Measurements from ENCODE around the gene MAPK1IP1L.
A peak's percentile ranks its signal among the peaks of the same experiment; 100 is the strongest.

The MAPK1IP1L gene

DNA sequence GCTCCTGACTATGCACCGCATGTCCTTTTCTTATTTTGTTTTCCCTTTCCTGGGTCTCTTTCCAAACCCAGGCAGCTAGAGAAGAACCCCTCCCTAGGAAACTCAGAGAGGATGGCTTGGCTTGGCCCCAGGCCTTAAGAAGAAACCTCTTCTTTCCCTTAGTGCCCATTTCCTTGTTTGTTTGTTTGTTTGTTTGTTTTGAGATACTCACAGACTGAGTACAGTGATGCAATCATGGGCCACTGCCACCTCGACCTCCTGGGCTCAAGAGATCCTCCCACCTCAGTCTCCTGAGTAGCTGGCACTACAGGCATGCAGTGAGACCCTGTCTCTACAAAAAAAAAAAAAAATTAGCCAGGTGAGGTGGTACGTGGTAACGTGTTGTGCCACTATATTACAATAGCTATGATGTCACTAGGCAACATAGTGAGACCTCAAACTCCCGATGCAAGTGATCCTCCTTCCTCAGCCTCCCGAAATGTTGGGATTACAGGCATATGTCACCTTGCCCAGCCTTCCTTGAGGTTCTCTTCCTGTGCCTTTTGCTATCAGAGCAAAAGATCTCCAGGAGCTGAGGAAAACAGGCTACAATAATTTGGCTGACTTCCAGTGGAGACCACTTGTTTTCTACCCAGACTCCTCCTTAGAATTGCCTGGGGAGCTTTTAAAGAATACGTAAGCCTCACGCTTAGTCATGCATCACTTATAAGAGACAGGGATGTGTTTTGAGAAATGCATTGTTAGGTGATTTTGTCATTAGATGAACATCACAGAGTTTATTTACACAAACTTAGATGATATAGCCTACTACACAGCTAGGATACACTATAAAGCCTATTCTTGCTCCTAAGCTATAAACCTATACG lies 43.1 kb downstream of the MAPK1IP1L start:
- DNase-seq (ENCODE audit: extremely low read depth, low read depth) = no peak
- TF ChIP-seq, protein P1, sequence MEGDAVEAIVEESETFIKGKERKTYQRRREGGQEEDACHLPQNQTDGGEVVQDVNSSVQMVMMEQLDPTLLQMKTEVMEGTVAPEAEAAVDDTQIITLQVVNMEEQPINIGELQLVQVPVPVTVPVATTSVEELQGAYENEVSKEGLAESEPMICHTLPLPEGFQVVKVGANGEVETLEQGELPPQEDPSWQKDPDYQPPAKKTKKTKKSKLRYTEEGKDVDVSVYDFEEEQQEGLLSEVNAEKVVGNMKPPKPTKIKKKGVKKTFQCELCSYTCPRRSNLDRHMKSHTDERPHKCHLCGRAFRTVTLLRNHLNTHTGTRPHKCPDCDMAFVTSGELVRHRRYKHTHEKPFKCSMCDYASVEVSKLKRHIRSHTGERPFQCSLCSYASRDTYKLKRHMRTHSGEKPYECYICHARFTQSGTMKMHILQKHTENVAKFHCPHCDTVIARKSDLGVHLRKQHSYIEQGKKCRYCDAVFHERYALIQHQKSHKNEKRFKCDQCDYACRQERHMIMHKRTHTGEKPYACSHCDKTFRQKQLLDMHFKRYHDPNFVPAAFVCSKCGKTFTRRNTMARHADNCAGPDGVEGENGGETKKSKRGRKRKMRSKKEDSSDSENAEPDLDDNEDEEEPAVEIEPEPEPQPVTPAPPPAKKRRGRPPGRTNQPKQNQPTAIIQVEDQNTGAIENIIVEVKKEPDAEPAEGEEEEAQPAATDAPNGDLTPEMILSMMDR (IDR thresholded peaks at IDR 0.05; ENCODE audit: low read depth, low read length, missing control alignments) = no peak
- H3K4me3 ChIP-seq (replicated peaks; ENCODE audit: low read depth, low read length) = no peak overlapping the region

DNA sequence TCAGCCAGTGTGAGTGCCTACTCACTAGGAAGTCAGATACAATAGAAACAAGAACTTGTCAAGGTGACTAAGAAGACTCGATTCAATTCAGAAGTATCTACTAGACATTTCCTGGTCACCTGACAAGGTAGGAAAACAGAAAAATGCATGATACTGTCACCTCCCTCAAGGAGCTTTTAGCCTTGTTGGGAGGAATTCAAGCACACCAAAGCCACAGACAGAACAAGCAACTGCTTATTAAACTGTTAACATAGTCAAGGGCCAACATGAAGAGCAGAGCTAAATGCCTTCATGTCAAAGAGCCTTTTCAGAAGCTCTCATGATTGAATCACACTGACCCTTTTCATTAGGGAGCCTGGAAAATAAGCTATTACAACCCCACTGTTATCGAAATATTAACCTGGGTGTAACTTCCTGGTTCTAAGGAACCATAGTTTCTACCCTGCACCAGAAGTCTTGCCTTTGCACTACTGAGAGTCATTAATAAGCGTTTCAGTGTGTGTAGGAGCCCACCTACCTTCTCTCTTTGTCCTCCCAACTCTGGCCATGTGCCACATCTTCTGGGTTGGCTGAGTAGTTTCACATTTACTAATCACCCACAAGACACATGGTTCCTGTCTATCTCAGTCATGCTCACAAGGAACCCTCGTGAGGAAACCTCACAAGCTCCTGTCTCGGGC lies 46.6 kb downstream of the MAPK1IP1L start:
- DNase-seq (ENCODE audit: extremely low read depth, low read depth) = no peak
- H3K4me3 ChIP-seq (replicated peaks; ENCODE audit: low read depth, low read length) = no peak overlapping the region
- TF ChIP-seq, protein P1 (IDR thresholded peaks at IDR 0.05; ENCODE audit: low read depth, low read length, missing control alignments) = no peak

DNA sequence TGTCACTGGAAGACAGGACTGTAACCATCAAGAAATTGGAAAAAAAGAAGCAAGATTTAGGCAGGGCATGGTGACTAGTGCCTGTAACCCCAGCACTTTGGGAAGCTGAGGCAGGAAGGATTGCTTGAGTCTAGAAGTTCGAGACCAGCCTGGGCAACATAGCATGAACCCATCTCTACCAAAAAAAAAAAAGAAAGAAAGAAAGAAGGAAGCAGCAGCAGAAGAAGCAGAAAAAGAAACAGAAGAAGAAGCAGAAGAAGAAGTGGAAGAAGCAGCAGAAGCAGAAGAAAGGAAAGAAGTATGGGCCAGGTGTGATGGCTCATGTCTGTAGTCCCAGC lies 47.1 kb downstream of the MAPK1IP1L start:
- H3K4me3 ChIP-seq (replicated peaks; ENCODE audit: low read depth, low read length) = no peak overlapping the region
- DNase-seq (ENCODE audit: extremely low read depth, low read depth) = no peak
- TF ChIP-seq, protein P1 (IDR thresholded peaks at IDR 0.05; ENCODE audit: low read depth, low read length, missing control alignments) = no peak

DNA sequence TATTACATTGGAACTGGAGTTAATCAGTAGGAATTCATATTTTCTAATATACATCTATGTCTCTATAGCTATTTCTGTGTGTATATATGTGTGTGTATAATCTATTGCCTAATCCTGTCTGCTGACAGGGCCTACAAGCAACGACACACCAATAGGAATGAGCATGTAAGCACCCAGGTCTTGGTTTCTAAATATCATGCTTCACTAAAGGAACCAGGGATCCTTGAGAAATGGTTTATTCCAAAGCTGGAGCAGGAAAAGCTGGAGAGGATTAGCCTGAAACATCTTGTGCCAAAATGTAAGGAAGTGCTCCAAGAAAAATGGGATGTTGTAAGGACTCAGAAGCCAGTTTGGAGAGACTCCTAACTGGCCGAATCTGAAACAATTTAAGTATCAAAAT lies 48.3 kb downstream of the MAPK1IP1L start:
- TF ChIP-seq, protein P1 (IDR thresholded peaks at IDR 0.05; ENCODE audit: low read depth, low read length, missing control alignments) = no peak
- H3K4me3 ChIP-seq (replicated peaks; ENCODE audit: low read depth, low read length) = no peak overlapping the region
- no peak for DNase-seq (ENCODE audit: extremely low read depth, low read depth)

DNA sequence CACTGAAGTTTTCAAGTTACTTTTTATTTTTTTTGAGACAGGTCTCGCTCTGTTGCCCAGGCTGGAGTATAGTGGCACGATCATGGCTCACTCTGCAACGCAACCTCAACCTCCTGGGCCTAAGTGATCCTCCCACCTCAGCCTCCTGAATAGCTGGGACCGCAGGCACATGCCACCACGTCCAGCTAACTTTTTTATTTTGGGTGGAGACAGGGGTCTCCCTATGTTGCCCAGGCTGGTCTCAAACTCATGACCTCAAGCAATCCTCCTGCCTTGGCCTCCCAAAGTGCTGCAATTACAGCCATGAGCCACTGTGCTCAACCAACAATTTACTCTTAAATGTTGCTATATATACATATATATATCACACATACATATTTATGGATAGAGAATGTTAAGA lies 50.3 kb downstream of the MAPK1IP1L start:
- no peak overlapping the region for H3K4me3 ChIP-seq (replicated peaks; ENCODE audit: low read depth, low read length)
- DNase-seq (ENCODE audit: extremely low read depth, low read depth) = no peak
- TF ChIP-seq, protein P1 (IDR thresholded peaks at IDR 0.05; ENCODE audit: low read depth, low read length, missing control alignments) = no peak

DNA sequence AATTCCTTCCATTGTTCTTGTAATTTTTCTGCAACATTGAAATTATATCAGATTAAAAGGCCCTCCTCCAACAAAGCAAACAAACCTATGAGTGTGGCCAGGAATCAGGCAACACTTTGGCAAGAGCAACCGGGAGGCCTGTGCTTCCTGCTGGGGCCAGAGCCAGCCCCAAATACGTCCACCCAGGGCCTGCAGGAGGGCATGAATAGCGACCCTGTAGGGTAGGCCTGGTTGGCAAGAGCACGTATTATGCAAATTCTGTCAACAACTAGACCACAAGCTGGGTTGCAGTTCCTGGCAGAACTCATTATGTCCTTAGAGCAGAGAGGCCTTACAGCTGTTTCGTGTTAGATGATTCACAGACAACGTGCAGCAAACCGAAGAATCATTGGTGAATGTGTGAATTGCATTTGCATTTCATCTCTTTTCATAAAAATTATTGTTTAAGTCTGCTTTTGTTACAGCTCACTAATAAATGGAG lies 50.7 kb downstream of the MAPK1IP1L start:
- H3K4me3 ChIP-seq (replicated peaks; ENCODE audit: low read depth, low read length) = peak overlapping the region; percentile 43
- DNase-seq (ENCODE audit: extremely low read depth, low read depth) = peak; percentile 99
- TF ChIP-seq, protein P1 (IDR thresholded peaks at IDR 0.05; ENCODE audit: low read depth, low read length, missing control alignments) = no peak

Data from HFF-Myc (cell line).